ENCODE measurements around the gene FAM76A.

DNA sequence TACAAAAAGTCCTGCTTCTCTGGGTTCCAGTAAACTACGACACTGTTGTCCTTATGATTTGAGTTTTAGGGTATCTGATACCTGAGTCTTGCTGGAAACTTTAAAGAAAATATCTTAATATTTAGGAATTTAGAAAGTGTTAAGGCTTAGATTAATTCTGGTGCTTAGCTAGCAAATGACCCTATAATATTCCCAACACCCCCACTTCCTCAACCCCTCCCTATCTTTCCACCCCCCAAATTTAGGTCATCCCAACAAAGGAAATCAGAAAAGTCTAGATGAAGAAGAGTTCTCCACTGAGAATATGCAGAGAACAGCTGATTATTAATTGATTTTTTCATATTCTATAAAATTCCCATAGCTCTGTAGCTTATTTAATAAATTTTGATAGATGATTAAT, 58.9 kb downstream of the FAM76A start:
- no peak for TF ChIP-seq EZH2 (IDR thresholded peaks at IDR 0.05; ENCODE audit: low read length, missing control alignments)
- TF ChIP-seq, protein P1, sequence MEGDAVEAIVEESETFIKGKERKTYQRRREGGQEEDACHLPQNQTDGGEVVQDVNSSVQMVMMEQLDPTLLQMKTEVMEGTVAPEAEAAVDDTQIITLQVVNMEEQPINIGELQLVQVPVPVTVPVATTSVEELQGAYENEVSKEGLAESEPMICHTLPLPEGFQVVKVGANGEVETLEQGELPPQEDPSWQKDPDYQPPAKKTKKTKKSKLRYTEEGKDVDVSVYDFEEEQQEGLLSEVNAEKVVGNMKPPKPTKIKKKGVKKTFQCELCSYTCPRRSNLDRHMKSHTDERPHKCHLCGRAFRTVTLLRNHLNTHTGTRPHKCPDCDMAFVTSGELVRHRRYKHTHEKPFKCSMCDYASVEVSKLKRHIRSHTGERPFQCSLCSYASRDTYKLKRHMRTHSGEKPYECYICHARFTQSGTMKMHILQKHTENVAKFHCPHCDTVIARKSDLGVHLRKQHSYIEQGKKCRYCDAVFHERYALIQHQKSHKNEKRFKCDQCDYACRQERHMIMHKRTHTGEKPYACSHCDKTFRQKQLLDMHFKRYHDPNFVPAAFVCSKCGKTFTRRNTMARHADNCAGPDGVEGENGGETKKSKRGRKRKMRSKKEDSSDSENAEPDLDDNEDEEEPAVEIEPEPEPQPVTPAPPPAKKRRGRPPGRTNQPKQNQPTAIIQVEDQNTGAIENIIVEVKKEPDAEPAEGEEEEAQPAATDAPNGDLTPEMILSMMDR (conservative IDR thresholded peaks at IDR 0.05 in 1 of 2, IDR thresholded peaks at IDR 0.05 in 1 of 2; ENCODE audit: low read depth in 1 of 2, low read length in 2 of 2) = no peak
